GM21526 (cell line): ENCODE measurements around the gene UBQLN4.

Experiments used
- ATAC-seq: cut with Tn5 transposase; IDR thresholded peaks from one replicate; pipeline ENCODE4 v1.9.1; 2021; ENCODE audit warnings: moderate library complexity; ENCODE audit not compliant: unreplicated experiment, low FRiP score

UBQLN4 gene

DNA sequence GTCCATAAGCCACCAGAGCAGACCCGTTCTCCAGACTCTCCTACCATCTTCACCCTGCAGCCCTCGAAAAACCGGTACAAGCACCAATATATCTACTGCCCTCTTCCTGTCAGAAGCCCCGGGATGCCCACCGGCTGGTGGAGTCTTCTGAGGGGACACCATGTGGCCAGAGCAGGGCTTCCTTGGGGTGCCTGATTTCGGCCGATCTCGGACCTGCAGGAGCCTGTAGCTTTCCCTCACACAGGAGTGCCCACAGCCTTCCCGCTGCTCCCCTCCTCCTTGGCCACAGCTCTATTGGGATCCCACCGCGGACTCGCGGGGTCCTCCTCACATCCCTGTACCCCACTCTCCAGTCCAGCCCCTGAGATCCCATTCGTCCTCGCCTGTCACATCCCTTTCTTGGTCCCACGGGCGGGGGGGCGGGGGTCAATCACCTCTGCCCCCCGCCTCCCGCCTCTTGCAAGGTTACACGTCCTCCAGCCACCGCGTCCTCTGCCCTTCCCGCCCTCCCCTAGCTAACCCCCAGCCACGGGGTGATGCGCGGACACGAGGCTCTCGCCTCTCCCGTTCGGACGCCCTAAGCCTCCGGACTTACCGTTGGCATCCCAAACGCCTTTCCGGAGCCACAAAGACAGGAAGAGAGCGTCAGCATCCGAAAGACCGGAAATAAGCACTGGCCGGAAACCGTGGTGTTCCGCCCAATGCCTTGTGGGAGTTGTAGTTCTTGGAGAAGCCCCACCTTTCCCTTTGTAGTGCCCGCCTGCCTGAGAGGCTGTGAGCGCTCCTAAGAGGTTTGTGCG, 33.1 kb downstream of the UBQLN4 start, which contains the start of gene SSR2:
Gene SSR2, minus strand, starts transcription at position 659 of the 800 bp plus-strand sequence. CDS start 784 bp downstream, outside the sequence.
- peak; percentile 87 for ATAC-seq

DNA sequence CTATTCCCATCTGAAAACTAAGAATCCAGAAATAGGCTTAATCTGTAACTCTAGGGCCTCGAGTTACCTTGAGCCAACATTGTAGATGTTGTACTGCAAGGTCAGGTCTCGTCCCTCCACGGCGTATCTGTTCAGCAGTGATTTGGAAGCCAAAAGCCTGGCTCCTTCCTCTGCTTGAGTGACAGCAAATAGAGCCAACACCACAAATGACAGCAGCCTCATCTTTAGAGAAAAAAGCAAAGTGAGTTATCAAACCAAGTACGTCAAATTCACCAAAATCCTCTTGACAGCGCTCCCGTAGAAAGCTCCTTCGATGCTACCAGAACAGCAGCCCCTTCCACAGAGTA, 33.7 kb downstream of the UBQLN4 start:
- no peak for ATAC-seq

DNA sequence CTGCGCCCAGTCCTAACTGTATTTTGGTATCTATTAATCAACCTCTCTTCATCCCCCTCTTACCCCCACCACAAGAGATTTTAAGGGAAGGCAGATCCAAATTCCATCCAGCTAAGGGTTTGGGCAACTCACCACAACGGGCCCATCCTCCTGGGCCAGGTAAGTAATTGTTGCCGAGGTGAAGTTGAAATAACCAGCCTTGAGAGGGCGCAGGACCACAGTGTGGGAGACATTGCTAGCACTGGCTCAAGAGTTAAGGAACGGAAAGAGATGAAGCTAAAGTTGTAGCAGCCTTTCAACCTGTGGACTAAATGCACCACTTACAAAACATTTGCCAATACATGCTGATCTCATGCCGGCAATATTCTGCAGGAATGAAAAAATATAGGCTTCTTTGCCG, 38.8 kb downstream of the UBQLN4 start:
- ATAC-seq: no peak

DNA sequence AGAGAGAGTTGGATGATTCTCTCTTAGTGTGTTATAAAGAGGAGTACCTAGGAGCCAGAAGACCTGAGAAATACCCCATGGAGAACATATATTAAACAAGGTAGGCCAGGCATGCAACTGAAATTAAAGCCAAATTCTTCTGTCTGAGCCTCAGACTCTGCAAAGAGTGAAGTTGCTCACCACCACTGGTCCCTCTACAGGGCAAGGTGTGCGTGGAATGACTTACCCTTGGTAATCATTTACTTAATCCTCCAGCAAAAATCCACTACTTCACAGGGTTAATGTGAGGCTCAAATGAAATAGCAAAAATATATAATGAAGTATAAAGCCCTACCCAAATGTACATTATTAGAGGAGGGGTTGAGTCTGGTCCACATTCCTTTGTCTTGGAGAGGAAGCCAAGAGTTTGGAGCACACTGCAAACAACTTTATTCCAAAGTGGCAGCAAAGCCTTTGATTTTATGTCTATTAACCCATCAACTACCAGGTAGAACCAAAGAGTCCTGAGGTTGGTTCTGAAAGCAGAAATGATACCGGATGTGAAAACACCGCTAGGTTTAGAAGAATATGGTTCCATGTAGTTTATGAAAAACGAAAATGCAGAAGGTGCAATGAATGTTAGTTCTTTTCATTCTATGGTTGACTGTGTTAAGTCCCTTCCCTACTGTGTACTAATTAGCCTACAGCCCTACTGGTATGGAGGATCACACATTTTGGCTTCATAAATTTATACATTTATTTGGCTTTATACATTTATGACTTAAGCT, 41.4 kb downstream of the UBQLN4 start:
- ATAC-seq: peak; percentile 61

DNA sequence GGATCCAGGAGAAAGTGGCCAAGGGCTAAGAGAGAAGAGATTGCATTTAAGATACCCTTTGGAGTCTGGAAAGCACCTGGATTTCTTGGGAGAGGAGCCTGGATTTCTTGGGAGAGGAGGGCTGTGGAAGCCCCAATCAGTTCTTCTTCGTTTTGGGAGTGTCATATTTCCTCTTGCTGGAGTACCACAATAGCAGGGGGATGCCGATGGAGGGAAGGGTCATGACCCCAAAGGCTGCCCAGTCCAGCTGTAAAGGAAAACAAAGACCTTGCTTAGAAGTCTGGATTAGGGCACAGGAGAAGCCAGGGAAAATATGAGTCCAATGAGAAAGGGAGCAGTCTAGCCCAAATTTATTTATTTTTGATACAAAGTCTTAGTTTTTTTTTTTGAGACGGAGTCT, 44.2 kb downstream of the UBQLN4 start:
- ATAC-seq: no peak

DNA sequence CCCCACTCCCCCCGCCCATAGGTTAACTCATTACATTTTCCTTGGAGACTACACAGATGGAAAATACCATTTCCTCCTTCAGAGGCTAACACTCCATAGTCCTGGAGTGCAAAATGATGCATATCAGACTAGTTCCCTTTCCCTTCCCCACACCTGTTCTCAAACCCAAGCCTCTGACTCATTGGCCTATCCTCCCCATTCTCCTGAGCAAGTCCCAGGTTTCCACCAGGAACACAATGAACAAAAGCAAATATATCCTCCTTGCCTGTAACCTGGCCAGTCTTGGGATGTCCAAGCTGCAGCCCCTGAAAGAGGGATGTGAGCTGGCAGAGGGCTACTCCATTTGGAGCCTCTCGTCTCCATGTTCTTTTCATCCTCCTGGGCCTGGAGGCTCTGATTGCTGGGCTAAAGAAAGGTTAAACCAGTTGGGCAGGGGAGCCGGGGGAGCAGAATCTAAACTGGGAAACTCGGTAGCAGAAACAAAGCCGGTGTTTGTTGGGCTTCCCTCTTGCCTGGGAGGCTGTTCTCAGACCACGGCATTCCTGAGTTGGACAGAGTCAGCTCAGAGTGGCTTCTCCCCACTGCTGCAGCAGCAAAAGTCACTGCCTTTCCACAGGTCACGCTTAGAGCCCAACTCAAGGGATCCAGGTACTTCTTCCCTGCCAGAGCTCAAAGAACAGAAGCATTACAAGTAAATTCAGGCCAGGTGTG, 46.8 kb downstream of the UBQLN4 start:
- no peak for ATAC-seq

DNA sequence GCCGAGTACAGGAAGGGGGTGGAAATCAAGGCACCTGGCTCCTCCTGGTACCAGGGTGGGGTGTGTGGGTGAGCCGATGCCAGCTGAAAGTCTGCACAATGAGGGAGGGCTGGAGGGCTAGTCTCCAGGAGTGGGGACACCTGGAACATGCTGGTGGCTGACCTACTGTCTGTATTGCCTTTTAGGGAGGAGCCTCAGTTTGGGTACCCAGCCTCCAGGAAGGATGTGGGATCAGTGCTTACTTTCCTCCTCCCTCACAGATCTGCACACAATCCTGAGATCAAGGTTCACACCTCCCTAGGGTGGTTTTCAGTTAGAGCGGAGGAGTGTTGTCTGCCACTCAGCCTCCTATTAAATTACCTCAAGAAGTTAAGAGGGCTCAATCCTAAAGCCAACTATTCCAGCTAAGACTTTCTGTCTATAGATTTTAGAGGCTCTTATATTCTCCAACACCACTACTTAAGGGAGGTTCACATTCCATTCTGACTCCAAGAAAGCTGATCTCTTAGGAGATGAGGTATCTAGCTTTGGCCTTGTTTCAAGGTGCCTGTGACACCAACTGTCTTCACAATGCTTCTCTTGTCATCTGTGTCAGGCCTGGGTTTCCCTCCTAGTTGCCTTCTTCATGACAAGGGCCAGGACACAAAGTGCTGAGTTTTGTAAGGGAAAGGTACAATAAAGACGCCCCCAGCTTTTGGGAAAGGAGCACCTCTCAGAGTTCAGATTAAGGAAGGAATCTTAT, 48.6 kb downstream of the UBQLN4 start:
- ATAC-seq: no peak

DNA sequence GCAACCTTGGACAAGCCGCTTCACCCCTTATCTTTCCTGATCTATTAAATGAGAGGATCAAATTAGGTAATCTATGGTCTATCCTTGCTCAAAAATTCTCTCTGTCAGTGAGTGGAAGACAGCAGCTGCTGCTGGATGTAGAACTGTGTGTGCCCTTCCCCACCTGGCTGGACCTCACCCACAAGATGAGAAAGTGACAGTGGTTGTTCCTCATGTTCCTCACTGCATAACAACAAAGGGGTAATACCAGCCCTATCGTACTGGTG, 49.7 kb downstream of the UBQLN4 start:
- ATAC-seq: no peak

DNA sequence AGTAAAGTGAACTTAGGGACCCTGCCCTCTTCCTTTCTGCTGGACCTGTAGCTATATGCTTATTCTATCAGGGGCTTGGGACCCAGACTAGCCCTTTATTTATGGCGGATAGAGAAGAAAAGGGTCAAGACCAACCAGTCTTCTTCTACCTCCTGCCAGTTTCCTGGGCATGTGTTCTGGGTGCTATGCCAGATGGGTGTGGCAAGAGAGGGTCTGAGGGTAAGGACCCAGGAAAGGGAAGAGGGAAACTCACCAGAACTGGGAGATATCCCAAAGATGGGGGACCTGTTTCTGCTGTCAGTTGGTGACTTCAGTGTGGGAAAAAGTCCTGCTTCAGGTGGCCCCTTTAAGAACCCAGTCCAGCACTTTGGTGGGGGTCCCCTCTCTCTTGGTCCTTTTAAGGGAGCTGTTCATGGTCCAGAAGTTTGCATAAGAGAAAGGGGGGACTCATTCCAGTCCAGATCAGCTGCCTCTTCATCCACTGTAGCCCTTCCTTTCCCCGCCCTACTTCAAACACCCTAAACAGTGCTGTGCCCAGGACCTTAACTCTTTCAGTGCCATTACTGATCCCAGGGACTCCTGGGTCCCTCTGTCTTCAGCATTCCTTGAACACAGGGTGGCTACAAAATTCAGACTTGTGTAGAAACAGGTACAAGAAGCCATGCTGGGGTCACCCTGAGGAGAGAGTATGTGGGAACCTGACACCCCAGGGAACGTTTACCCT, 51.2 kb downstream of the UBQLN4 start:
- no peak for ATAC-seq

DNA sequence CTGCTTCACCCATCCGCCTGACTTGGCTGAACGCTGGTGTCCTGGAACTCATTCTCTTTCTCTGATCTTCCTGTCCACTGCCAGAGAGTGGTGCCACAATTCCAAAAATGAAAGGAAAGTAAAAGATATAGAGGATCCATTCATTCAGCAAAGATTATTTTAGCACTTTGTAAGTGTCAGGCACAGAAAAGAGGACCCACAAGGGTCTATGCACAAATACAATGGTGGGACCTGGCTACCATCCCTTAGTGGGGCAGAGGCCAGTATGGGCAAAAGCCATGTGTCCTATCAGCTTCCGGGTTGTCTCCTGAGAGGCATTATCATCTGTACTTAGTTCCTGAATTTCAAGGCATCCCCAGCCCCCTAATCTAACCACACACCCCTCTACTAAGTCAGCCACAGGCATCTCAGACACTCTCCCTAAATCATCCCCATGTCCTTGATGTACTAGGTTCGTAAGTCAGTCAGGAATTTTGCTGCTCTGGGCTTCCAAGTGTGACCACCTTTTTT, 51.9 kb downstream of the UBQLN4 start:
- no peak for ATAC-seq

DNA sequence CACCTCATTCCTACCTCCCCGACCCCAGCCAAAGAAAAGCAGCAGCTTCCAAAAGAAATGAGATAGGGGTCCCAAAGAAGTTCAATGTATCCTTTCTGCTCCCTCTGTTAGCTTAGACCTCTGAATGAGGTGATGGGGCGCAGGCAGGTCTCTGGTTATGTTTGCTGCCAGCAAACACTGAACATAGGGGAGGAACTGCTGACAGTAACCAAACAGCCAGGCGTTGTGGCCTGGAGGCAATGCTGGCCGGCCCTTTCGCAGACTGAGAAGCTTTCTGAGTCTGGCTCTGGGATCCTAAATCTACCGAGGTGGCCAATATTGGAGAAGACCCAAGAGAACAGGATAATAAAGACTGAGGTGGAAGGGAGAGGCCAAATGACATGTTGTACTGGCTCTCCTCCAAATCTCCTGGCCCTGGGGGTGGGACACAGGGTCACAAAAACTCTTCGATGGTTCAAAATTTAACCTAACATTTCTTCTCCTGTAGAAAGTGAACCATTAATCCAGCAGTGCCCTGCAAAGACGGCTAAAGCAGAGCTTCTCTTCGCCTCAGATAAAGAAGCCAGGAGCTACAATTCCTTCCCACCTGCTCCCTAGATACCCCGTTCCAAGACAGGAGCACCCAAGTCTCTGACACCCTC, 52.5 kb downstream of the UBQLN4 start:
- ATAC-seq: no peak

DNA sequence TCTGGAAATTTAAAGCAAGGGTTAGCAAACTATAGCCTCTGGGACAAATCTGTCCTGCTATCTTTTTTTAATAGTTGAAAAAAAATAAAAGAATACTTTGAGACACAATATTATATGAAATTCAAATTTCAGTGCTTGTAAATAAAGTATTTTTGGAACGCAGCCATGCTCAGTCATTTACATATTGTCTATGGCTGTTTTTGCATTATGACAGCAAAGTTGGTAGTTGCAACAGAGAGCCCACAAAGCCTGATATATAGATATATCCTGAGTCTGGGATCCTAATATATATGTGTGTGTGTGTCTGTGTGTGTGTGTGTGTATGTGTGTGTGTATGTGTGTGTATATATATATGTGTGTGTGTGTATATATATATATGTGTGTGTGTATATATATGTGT, 53.6 kb downstream of the UBQLN4 start:
- ATAC-seq: no peak

DNA sequence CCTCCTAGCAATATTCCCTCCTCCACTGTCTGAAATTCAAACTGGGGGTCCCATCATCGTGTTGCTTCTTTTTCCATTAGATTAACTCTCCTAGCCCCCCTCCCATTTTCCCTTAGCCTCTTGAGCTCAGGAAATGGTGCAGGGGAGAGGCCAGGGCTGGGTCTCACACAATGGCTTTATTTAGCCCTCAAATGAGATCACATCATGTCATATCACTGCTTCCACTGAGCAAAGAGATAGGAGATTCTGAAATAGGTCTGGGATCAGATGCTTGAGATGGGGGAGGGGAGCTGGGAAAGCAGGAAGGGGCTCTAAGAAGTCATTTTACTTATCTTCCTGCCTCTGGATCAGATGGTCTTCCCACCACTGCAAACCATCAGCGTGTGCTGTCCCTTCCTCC, 57.4 kb downstream of the UBQLN4 start:
- ATAC-seq: no peak

DNA sequence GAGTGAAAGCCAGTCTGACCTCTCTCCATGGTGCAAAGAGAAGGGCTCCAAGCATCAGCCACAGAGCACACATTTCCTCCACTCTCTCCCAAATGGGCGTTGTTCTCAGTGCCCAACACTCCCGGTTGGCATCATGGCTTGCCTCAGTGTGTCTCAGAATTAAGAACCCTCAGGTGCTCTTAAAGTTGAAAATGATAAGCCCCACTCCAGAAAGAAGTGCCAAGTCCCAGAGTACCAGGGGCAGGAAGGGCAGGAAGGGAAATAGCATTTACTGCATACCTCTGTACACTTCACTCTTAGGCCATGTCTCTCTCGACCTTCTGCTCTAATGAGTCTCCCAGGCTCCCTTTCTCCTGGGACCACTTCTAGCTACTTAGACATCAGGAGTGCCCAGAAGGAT, 60.0 kb downstream of the UBQLN4 start:
- no peak for ATAC-seq

DNA sequence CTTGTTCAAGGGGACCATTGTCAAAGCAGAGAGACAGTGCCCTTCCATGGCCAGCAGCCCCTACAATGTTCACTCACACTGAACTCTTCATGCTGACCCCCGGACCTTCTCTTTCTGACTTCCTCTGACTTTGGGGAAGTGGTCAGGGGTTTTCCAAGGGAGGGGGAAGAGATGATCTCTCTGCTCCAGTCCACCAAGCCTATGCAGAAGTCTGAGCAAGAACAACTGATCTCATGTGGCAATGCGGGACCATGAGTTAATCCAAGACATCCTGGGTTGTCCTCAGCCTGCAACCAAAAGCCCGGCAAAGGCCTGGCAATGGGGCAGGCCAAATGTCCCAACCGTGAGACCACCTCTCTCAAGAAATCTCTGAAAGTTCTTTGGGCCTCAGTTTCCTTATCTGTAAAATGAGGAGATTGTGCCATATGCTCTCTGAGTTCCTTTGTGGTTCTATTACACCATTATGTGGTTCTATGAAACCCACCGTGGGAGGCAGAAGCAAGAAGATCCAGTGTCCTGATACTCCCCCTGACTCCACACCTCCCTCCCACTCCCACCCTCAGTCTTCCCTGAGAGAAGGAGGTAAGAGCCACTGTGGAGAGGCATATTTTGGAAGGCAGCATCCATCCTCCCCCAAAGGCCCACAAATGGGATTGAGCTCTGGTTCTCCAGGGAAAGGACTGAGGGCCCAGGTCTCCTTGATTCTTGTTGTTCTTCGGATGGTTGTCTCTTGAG, 63.4 kb downstream of the UBQLN4 start:
- no peak for ATAC-seq

DNA sequence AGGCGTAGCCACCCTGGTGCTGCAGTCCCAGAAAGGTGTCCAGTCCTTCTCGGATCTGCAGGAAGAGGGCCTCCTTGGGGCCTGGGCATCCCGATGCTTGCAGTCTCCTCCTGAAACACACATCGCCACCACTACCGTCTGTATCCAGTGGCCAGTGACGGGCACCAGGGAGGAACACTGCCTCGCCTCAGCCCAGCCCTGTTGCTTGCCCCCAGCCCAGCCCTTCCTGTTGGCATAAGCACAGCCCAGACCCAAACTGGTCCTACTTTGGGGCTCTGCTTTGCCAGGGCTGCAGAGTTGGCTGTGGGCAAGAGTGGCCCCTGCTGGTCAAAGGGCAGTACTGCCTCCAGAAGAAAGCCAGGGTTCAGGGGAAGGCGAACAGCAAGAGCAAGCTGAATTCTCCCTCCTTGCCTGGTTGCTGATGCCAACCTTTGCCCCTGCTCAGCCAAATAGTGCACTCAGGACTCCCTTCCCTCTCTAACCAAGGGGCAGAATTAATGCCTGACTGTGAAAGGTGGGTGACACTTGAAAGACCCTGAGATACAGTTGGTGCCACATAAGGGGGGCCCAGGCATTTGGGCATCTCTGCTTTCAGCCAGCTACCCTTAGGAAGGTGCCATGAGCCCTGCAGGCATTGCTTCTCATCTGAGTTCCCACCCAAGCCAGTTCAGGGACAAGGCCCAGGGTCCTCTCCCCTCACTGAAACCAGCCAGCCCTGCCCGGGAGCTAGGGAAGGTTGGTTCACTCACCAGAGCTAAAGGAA, 64.2 kb downstream of the UBQLN4 start:
- ATAC-seq: no peak
